K562 (cell line): ENCODE results near the gene AP4E1. TPM values are rescaled to one million over a fixed set of nuclear protein-coding genes. Genes with fewer than 3 reads are reported as not detected.

Source experiments
- ATAC-seq: fragments of 200-7000 bp; cut with Tn5 transposase; 3 replicates; pipeline ENCODE4 v1.9.1; 2020; ENCODE audit warnings: moderate library complexity
- BruUV-seq: library from RNA; stranded (reverse); fragments of 400-500 nt; replicated peaks from 2 replicates; lab custom pipeline; 2021; lab: Mats Ljungman, UMichigan
- CTCF ChIA-PET: fragments of 300-600 bp; formaldehyde crosslinking; extraction: SDS; loops from one replicate; lab custom pipeline; 2021; ENCODE audit warnings: low intra/inter-chr PET ratio; lab: Yijun Ruan, JAX
- POLR2A ChIA-PET: fragments of 300-600, 350-650 bp; sonication (Branson Sonifier 250); formaldehyde crosslinking; extraction: SDS; loops from one replicate; lab custom pipeline; 2021; ENCODE audit warnings: antibody characterized with exemption, inconsistent platforms; lab: Yijun Ruan, JAX
- DNase-seq, 4 experiments: peaks; one replicate each; pipeline versions ENCODE4 v3.0.0 to v3.0.0-alpha.2; 2011 to 2018; ENCODE audit warnings: low spot score in 3 of 4, mixed read lengths in 3 of 4; ENCODE audit errors: extremely low read depth in 1 of 4
- FAIRE-seq: peaks from 2 replicates; lab custom pipeline; 2011; peaks lifted over from hg19 to GRCh38; lab: Jason Lieb, UNC
- H2AFZ ChIP-seq: 2 replicates; pipeline ENCODE4 v1.6.0; 2011; ENCODE audit warnings: low read depth, low read length, control low read depth, inconsistent platforms
- H3K27ac ChIP-seq: fragments of 200-600 bp; 3 replicates; pipeline ENCODE4 v1.8.0; 2011; ENCODE audit warnings: low read depth, mild to moderate bottlenecking, control low read depth, inconsistent platforms, low read length, moderate library complexity, mixed read lengths; ENCODE audit errors: extremely low read depth
- H3K27me3 ChIP-seq, 2 experiments: fragments of 300-600 bp in 1 of 2; 2 replicates in 1 of 2; 3 replicates in 1 of 2; pipeline versions ENCODE4 v1.6.0 to v1.8.0; 2011; ENCODE audit warnings: inconsistent platforms in 2 of 2, low read length in 2 of 2, mild to moderate bottlenecking in 1 of 2, mixed read lengths in 1 of 2, moderate library complexity in 1 of 2; ENCODE audit not compliant: control insufficient read depth in 2 of 2, insufficient read depth in 2 of 2
- H3K36me3 ChIP-seq: fragments of 300-600 bp; 3 replicates; pipeline ENCODE4 v1.8.0; 2011; ENCODE audit warnings: mild to moderate bottlenecking, low read length, inconsistent platforms; ENCODE audit not compliant: control insufficient read depth, insufficient read depth
- H3K4me1 ChIP-seq, 2 experiments: fragments of 200-600 bp in 1 of 2; replicated peaks in 1 of 2; 2 replicates in 1 of 2; 3 replicates in 1 of 2; pipeline versions ENCODE4 v1.5.1 to v1.8.0; 2011; ENCODE audit warnings: inconsistent platforms in 2 of 2, low read length in 2 of 2, mild to moderate bottlenecking in 1 of 2, mixed read lengths in 1 of 2, moderate library complexity in 1 of 2; ENCODE audit not compliant: control insufficient read depth in 2 of 2, insufficient read depth in 2 of 2
- H3K4me2 ChIP-seq: 2 replicates; pipeline ENCODE4 v1.6.1; 2011; ENCODE audit warnings: low read length, control low read depth, inconsistent platforms, mixed read lengths; ENCODE audit not compliant: insufficient read depth
- H3K4me3 ChIP-seq: fragments of 200-600 bp; sonication (generic), shearing (Covaris generic); 2 replicates; pipeline ENCODE4 v1.5.1; 2016; ENCODE audit warnings: control low read depth, inconsistent platforms
- H3K79me2 ChIP-seq: fragments of 200-600 bp; 3 replicates; pipeline ENCODE4 v1.8.0; 2011; ENCODE audit warnings: low read length, inconsistent platforms; ENCODE audit not compliant: control insufficient read depth, insufficient read depth
- H3K9ac ChIP-seq, 2 experiments: 2 replicates each; pipeline versions ENCODE4 v1.6.0 to v1.6.1; 2011; ENCODE audit warnings: low read depth in 2 of 2, low read length in 2 of 2, control low read depth in 1 of 2, inconsistent platforms in 1 of 2, mild to moderate bottlenecking in 1 of 2, mixed read lengths in 1 of 2; ENCODE audit not compliant: insufficient read depth in 1 of 2
- H3K9me1 ChIP-seq: one replicate; pipeline ENCODE4 v1.6.0; 2011; ENCODE audit warnings: inconsistent platforms, mild to moderate bottlenecking, low read length, moderate library complexity; ENCODE audit not compliant: control insufficient read depth, insufficient read depth
- H3K9me3 ChIP-seq: replicated peaks from 2 replicates; pipeline ENCODE4 v1.5.1; 2011; ENCODE audit warnings: low read depth, low read length, inconsistent platforms; ENCODE audit not compliant: control insufficient read depth, insufficient read depth
- H4K20me1 ChIP-seq: replicated peaks from 2 replicates; pipeline ENCODE4 v1.6.1; 2011; ENCODE audit warnings: low read length, inconsistent platforms, mixed read lengths; ENCODE audit not compliant: control insufficient read depth, insufficient read depth
- CCNT2 ChIP-seq: IDR thresholded peaks from 2 replicates; pipeline ENCODE4 v1.6.1; 2011; ENCODE audit warnings: borderline replicate concordance, low read depth, mild to moderate bottlenecking, moderate library complexity, mixed read lengths, low read length; ENCODE audit not compliant: insufficient read length; ENCODE audit errors: extremely low read depth
- CEBPG ChIP-seq, 3 experiments: fragments of 200-800 bp in 1 of 3; sonication (Bioruptor generic) in 1 of 3; sonication (generic) in 1 of 3; formaldehyde crosslinking in 1 of 3; IDR thresholded peaks in 2 of 3; conservative IDR thresholded peaks in 1 of 3; 2 replicates each; pipeline versions ENCODE4 v1.6.1 to v1.8.0; 2016 to 2022; ENCODE audit warnings: missing compliant biosample characterization in 2 of 3, missing genetic modification characterization in 2 of 3, mild to moderate bottlenecking in 1 of 3, missing genetic modification reagents in 1 of 3
- HCFC1 ChIP-seq: IDR thresholded peaks from 2 replicates; pipeline ENCODE4 v1.6.1; 2012; ENCODE audit warnings: low read depth, low read length, improper control_type of control experiment
- MLLT1 ChIP-seq, 2 experiments: fragments of 450-650 bp; IDR thresholded peaks; 2 replicates each; pipeline ENCODE4 v1.6.1; 2016
- PPARD ChIP-seq: fragments of 250-450 bp; sonication (Bioruptor Pico); IDR thresholded peaks from 2 replicates; pipeline ENCODE4 v1.8.0; 2022; ENCODE audit warnings: inconsistent platforms, mild to moderate bottlenecking, moderate library complexity
- RBBP5 ChIP-seq: fragments of 200-600 bp; sonication (generic); IDR thresholded peaks from 2 replicates; pipeline ENCODE4 v1.6.1; 2012; ENCODE audit warnings: borderline replicate concordance, mild to moderate bottlenecking, low read length, control low read depth, inconsistent platforms; ENCODE audit not compliant: insufficient read depth, poor library complexity, severe bottlenecking
- SMARCA4 ChIP-seq: fragments of 450-650 bp; IDR thresholded peaks from 2 replicates; pipeline ENCODE4 v1.6.1; 2016
- USF1 ChIP-seq: sonication (generic); formaldehyde crosslinking; IDR thresholded peaks from 2 replicates; pipeline ENCODE4 v1.9.0; 2022; ENCODE audit warnings: mild to moderate bottlenecking, missing genetic modification reagents
- XRCC5 ChIP-seq: fragments of 200-400 bp; formaldehyde crosslinking; IDR thresholded peaks from 2 replicates; pipeline ENCODE4 v1.6.1; 2017; ENCODE audit warnings: low read depth, mild to moderate bottlenecking, low read length
- ZNF778 ChIP-seq: fragments of 450-650 bp; formaldehyde crosslinking; IDR thresholded peaks from 2 replicates; pipeline ENCODE4 v1.4.0; 2020; ENCODE audit warnings: mild to moderate bottlenecking, moderate library complexity
- WGBS: fragments of 100-300 bp; shearing (Covaris generic); methylation state at CpG from one replicate; pipeline ENCODE4 v1.1.6; 2016; ENCODE audit warnings: low coverage, mixed read lengths; ENCODE audit not compliant: insufficient coverage; ENCODE audit errors: missing lambda C conversion rate; 5-methylcytosine and 5-hydroxymethylcytosine counted together
- in situ Hi-C: fragments of 300-500 bp; cut with MboI; formaldehyde crosslinking; loops from 4 replicates; pipeline ENCODE4 v1.15.0; 2018; ENCODE audit warnings: inconsistent platforms, mixed read lengths
- intact Hi-C: fragments of 100-400 bp; cut with micrococcal nuclease; formaldehyde crosslinking; loops from 2 replicates; pipeline ENCODE4 v1.14.2; 2022
- polyA plus RNA-seq, 8 experiments: library from polyadenylated mRNA; depleted of rRNA in 4 of 8; stranded (reverse) in 5 of 8; unstranded in 3 of 8; fragments of >200 nt; fragmentation: Nextera tagmentation in 2 of 8; fragmentation: Illumina TruSeq in 1 of 8; extraction: Ambion mirVana in 2 of 8; extraction: Trizol in 1 of 8; gene quantifications; 2 replicates each; pipeline versions ENCODE4 v1.2.1 to v1.2.3, GENCODE V29; 2011 to 2014; ENCODE audit warnings: inconsistent platforms in 1 of 8, missing spikeins in 1 of 8
- total RNA-seq, 7 experiments: library from RNA; depleted of rRNA in 6 of 7; stranded (reverse); fragments of >200 nt in 6 of 7; fragmentation: Illumina TruSeq in 2 of 7; extraction: Trizol in 2 of 7; gene quantifications; 2 replicates each; pipeline versions ENCODE4 v1.2.1 to v1.2.3, GENCODE V29; 2011 to 2021; ENCODE audit warnings: low replicate concordance in 1 of 7
- TF ChIP-seq, protein P1 (sequence below): IDR thresholded peaks from 2 replicates; pipeline ENCODE4 v1.6.1; 2011; ENCODE audit not compliant: insufficient read length; ENCODE audit errors: extremely low read depth
- TF ChIP-seq, protein P2 (sequence below): sonication (generic); formaldehyde crosslinking; IDR thresholded peaks from 2 replicates; pipeline ENCODE4 v1.8.1; 2023; ENCODE audit warnings: mild to moderate bottlenecking, missing genetic modification reagents

Gene AP4E1
- total and polyA plus RNA-seq, 9 of the 15 experiments (the other 6 are each of a cell fraction or from before 2014, with no cell fraction given): 1.3 to 11.5 (median 4.4) TPM

DNA sequence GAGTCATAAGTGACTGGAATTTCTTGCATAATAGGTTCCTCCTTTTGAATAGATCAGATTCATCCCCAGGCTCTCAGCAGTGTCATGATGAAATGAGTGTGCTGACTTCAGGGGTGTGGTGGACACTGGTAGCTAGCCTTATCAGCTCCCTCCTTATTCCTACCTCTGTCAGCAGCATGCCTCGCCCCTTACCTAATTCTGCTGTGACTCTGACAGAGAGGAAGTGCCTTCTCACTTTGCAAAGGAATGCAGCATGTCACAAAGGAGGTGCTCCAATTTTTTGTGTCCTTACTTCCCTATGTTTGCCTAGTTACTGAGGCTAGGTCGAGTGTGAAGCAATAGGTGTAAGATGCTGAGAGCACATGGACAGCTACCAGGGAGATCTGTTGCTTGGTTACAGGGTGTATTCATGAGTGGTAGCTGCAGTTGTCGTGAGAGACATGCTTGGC lies 95.6 kb downstream of the AP4E1 start (continued):
- TF ChIP-seq CEBPG (CRISPR knock-in tag; IDR thresholded peaks at IDR 0.05): peak; percentile 93
- peak; percentile 86 to 95 for TF ChIP-seq CEBPG (tag; conservative IDR thresholded peaks at IDR 0.05 in 1 of 2, IDR thresholded peaks at IDR 0.05 in 1 of 2)
- peak; percentile 90 for TF ChIP-seq SMARCA4
- TF ChIP-seq, all 486 proteins: peak for 88

- no TSS peak for BruUV-seq
- no peak overlapping the region for H3K9ac ChIP-seq
- no peaks in the 10 kb centered on the region for H3K9me1 ChIP-seq
- 86% methylated on average over 1 of the region's 1 CpG for WGBS
- in situ Hi-C loops: no loop called here
- no peaks in the 10 kb centered on the region for H3K9me3 ChIP-seq
- H3K79me2 ChIP-seq: no peaks in the 10 kb centered on the region
- H3K36me3 ChIP-seq: peaks cover 9% of the 10 kb centered on the region
- ChIA-PET POLR2A (no interaction called here), CTCF (no interaction called here)
- FAIRE-seq (no peak), ATAC-seq (no peak), DNase-seq (no peak)
- H4K20me1 ChIP-seq: no peaks in the 10 kb centered on the region
- intact Hi-C loops: no loop called here
- H3K4me3 ChIP-seq: no peak overlapping the region
- H3K27ac ChIP-seq: no peak overlapping the region
- no peak overlapping the region for H2AFZ ChIP-seq
- no peak overlapping the region for H3K4me2 ChIP-seq
- peaks cover 0 to 5% of the 10 kb centered on the region in 2 experiments; a peak in 2 of 5 replicates for H3K4me1 ChIP-seq
- no peaks in the 10 kb centered on the region for H3K27me3 ChIP-seq
- TF ChIP-seq, protein P1, sequence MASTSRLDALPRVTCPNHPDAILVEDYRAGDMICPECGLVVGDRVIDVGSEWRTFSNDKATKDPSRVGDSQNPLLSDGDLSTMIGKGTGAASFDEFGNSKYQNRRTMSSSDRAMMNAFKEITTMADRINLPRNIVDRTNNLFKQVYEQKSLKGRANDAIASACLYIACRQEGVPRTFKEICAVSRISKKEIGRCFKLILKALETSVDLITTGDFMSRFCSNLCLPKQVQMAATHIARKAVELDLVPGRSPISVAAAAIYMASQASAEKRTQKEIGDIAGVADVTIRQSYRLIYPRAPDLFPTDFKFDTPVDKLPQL: no peak
- no peak for TF ChIP-seq HCFC1
- no peak for TF ChIP-seq XRCC5
- TF ChIP-seq CCNT2: no peak
- no peak for TF ChIP-seq ZNF778 (CRISPR knock-in tag)
- TF ChIP-seq, protein P2, sequence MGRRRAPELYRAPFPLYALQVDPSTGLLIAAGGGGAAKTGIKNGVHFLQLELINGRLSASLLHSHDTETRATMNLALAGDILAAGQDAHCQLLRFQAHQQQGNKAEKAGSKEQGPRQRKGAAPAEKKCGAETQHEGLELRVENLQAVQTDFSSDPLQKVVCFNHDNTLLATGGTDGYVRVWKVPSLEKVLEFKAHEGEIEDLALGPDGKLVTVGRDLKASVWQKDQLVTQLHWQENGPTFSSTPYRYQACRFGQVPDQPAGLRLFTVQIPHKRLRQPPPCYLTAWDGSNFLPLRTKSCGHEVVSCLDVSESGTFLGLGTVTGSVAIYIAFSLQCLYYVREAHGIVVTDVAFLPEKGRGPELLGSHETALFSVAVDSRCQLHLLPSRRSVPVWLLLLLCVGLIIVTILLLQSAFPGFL (CRISPR knock-in tag): no peak
- no peak for TF ChIP-seq USF1 (CRISPR knock-in tag)
- no peak for TF ChIP-seq PPARD (CRISPR knock-in tag)
- no peak for TF ChIP-seq RBBP5
- TF ChIP-seq MLLT1 (IDR thresholded peaks at IDR 0.05): no peak
Observed at GRCh38 chr15:51006336-51006985, 98.0 kb downstream of the AP4E1 start.
